ENCODE data around the gene UQCR11.

The UQCR11 gene

GRCh38 chr19:1590641-1591397, 14.4 kb downstream of the UQCR11 start:
- DNase-seq (ENCODE audit: low spot score), result peak; percentile 84

GRCh38 chr19:1587872-1588271, 17.4 kb downstream of the UQCR11 start:
- no peak for DNase-seq (ENCODE audit: low spot score)

DNA sequence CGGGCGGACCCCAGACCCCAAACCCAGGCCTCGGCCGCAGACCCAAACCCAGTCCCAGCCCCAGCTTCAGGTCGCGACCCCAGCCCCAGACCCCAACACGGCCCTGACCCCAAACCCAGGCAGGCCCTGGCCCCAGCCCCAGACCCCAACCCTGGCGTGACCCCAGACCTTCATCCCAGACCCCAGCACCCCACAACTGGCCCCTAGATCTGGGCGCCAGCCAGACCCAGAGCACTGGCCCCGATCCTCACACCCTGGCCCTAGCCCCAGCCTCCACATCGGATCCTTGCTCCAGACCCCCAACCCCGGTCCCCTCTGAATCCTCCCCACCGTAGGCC, 20.1 kb downstream of the UQCR11 start:
- DNase-seq (ENCODE audit: low spot score), result no peak

DNA sequence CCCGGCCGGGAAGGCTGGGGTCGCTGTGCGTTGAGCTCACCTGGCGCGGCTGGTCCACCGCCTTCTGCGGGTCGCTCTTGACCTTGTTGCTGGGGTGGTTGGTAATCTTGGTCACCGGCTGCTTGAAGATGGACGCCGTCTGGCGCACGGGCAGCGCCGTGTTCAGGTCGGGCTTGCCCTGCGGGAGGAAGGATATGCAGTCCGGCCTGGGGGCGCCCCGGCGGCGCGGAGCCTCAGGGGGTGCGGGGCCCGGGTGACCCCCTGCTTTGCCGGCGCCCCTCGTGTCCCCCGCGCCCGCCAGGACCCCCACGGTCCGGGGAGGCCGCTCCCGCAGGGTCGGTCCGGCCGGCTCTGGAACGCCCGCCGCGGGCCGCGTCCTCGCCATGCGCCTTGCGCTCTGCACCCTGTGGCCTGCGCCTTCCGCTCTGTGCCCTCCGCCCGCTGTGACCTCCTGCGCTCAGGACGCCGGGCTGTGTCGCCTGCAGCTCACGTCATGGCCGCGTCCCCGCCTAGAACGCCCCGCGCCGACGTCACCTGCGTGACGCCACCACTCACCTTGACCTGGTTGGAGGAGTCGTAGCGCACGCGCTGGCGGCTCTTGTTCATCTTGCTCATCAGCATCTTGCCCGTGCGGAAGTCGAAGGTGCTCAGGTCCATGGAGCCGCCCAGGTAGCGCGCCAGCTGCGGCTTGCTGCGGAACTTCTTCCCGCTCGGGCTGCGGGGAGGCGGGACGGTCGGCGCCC, 20.6 kb downstream of the UQCR11 start:
- DNase-seq (ENCODE audit: low spot score), result no peak

GRCh38 chr19:1582201-1582600, 23.1 kb downstream of the UQCR11 start:
- DNase-seq (ENCODE audit: low spot score), result no peak

DNA sequence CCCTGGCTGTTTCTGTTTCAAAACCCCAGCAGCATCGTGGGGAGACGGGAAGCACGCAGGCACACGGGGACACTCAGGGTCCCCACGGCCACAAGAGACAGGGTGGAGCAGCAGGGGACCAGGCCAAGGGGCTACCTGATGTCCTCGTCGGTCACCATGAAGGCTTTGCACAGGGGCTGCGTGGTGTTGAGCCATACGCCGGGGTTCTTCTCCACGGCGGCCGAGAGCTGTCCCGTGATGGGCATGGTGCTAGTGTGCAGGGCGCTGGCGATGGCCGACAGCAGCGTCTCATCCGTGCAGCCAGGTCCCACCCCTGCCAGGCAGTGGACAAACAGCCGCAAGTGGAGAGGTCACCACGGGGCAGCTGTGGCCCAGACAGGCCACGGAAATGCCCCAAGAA, 24.3 kb downstream of the UQCR11 start:
- DNase-seq (ENCODE audit: low spot score), result no peak

- DNase-seq (ENCODE audit: low spot score), result no peak
These were observed 24.9 kb downstream of the UQCR11 start for GRCh38 chr19:1580382-1580781.

DNA sequence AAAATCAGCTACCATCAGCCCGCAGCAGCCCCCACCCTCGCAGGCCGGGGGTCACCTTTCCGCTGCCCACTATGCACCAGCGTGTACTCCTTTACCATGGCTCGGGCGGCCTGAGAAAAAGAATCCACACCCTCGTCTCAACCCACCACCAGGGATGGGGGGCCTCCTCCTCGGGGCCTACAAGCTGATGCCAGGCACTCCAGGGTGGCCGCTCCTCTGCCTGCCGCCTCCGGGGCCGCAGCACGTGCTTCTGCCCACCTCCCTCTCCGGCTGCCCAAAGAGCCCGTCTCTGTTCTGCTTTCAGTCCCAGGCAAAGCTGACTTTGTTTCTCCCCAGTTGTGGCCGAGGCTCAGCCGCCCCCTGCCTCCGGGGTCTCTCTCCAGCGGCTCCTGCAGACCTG, 26.0 kb downstream of the UQCR11 start:
- DNase-seq (ENCODE audit: low spot score), result no peak

DNA sequence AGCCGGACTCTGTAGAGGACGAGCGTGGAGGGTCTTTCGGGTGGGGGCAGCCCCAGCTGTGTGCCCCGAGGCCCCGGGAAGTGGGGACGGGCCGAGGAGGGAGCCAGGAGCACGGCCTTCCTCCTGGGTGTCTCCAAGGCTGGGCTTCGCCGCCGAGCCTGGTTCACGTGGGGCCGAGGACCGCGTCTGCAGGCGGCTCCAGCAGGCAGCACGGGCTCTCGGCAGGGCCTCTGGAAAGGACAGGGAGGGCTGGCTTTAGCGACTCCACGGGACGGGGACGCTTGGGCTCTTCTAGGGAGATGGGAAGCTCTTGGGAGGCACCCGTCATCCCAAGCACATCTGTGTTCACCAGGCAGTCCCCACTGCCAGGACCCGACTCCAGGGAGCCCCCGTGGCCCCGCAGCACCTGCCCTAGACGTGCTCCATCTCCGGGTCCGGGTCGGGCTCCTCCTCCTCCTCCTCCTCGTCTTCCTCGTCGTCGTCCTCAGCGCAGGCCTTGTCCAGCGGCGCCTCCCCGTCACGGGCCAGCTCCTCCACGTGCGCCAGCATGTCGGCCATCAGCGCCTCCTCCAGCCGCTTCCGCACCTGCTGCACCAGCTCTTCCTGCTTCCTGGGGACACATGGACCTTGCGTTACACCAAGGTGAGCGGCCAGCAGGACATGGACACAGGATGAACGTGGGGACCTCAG, 27.2 kb downstream of the UQCR11 start:
- no peak for DNase-seq (ENCODE audit: low spot score)

GRCh38 chr19:1577090-1577928, 28.0 kb downstream of the UQCR11 start:
- DNase-seq (ENCODE audit: low spot score), result no peak

DNA sequence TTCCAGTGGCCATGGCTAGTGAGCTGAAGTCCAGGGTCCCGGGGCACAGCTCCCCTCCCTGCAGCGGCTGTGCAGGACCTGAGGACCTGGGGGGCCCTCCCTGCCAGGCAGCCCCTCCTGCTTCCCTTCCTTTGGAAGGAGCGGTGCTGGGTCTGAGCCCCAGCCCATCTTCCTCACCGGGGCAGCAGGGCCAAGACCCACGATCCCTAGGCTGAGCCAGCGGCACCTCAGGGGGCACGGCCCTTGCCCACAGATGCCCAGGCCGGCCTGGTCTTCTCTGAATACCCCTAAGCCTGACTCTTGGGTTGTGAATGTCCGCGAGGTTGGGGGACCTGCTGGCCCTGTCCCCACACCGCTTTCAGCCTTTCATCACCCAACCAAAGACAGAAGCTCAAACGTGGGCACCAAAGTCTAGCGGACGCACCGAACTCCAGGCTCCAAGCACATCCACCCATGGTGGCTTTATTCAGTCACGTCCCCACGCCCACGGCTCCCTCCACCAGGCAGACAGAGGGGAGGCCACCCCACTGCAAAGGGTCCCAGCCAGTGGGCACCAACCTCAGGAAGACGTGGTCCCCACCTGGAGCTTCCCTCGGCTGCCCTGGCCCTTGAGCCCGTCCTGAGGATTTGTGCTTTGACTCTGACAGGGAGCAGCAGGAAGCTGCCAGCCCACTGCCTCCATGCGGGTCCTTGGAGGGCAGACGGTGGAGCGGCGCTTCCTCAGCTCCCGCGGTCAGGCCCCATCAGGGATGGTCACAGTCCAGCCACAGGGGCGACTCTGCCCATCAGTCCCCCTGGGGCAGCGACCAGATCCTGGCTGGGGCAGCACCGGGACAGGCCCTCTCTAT, 28.8 kb downstream of the UQCR11 start:
- DNase-seq (ENCODE audit: low spot score), result no peak

GRCh38 chr19:1575323-1576241, 29.7 kb downstream of the UQCR11 start:
- no peak for DNase-seq (ENCODE audit: low spot score)

- DNase-seq (ENCODE audit: low spot score), result no peak
These were observed 30.7 kb downstream of the UQCR11 start for GRCh38 chr19:1574354-1575136.

GRCh38 chr19:1572795-1573194, 32.5 kb downstream of the UQCR11 start:
- no peak for DNase-seq (ENCODE audit: low spot score)

DNA sequence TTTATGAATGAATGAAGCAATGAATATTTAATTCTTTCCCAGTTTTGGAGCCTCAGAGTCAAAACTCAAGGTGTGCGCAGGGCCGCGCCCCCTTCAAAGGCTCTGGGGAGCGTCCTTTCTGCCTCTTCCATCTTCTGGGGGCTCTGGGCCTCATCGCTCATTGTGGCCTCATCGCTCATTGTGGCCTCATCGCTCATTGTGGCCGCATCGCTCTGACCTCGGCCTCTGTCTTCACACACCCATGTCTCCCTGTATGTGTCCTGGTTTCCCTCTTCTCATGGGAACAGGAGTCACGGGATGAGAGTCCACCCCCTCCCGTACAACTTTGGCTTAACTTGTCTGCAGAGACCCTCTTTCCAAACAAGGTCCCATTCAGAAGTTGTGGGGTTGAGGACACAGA, 33.9 kb downstream of the UQCR11 start:
- no peak for DNase-seq (ENCODE audit: low spot score)

GRCh38 chr19:1570836-1571235, 34.4 kb downstream of the UQCR11 start:
- no peak for DNase-seq (ENCODE audit: low spot score)

GRCh38 chr19:1569997-1570396, 35.3 kb downstream of the UQCR11 start:
- no peak for DNase-seq (ENCODE audit: low spot score)

- peak; percentile 98 for DNase-seq (ENCODE audit: low spot score)
These were observed 36.8 kb downstream of the UQCR11 start, which contains the start of gene MEX3D for GRCh38 chr19:1568320-1569019. Gene MEX3D (minus strand): TSS chr19:1568325. CDS start chr19:1568058, 267 bp downstream.

DNA sequence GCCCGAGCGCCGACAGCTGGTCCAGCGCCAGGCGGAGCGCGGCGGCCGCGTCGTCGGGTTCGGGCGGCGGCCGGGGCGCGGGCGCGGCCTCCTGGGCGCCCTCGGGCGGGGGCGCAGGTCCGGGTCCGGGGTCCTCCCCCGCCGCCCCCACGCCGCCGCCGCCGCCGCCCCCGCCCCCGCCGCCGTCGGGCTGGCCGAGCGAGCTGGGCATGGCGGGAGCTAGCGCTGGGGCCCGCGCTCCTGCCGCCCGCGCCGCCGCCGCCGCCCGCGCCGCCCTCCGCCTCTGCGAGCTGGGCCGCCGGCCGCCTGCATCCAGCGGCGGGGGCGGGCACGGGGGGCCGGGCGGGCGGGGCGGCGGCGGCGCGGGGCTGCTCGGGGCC, 37.4 kb downstream of the UQCR11 start:
- peak; percentile 55 for DNase-seq (ENCODE audit: low spot score)

Measured in HuH-7.5 (cell line).